ENCODE measurements around the gene TIMM17A.

TIMM17A gene

DNA sequence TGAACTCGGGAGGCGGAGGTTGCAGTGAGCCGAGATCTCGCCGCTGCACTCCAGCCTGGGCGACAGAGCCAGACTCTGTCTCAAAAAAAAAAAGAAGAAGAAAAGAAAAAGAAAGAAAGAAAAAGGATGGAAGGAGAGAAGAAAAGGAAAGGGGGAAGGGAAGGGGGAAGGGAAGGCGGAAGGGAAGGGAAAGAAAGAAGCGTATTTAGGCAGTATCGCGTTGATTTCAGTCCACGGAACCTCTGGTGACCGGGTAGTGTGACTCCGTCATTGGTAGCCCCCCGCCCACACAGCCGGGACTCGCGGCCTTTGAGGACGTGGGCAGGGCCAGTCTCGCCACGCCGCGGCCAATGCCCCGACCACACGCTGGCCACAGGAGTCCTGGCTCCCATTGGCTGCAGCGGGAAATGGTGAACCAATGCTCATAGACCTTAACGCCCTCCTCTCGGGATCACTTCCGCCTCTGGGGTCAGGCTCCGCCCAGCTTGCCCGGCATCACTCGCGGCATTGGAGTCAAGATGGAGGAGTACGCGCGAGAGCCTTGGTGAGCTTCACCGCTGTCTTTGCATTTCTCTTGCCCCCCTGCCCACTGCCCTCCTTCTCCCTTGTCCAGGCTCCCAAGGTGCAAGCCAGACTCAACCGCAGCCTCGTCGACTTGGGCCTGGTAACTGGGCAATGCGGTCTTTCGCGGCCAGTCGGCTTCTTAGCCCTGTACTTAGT is at the start of gene TIMM17A:
Gene TIMM17A, plus strand, starts transcription at position 495 of the 720 bp plus-strand sequence. Its CDS starts 24 bp downstream, at position 519.
- peak; percentile 100 for DNase-seq

DNA sequence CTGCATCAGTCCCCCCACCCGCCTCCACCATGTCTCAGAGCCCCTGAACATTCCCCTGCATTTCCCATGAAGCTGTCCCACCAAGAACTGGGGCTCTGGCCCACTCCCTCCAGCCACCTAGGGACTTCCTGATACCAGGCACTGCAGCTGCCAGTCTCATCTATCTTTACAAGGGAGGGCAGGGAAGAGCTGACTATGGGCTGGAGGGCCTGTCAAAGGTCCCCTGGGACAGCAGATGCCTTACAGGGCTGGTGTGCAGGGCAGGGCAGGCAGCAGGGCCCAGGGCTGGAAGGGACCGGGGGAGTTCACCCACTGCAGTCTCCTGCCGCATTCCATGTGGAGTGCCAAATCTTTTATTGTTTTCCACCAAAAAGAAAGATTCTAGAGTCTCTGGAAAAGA is 49.0 kb upstream of the TIMM17A start:
- peak; percentile 69 for DNase-seq

DNA sequence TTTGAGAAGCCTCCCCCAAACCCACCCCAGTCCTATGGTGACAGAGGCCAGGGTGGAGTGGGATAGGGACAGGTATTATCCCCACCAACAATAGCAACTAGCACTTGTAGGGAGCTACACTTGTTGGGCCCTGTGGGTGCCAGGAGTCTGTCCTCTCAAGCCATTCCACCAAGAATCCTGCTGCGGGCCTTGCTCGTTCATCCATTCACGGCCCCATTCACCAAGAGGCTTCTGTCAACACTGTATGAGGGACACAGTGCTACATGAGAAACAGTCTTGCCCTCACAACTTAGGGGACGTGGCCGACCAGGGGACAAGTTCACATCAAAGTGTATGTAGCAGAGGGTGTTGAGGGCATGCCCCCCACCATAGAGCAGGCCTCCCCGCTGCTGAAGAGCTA is 47.7 kb upstream of the TIMM17A start:
- DNase-seq, result no peak

DNA sequence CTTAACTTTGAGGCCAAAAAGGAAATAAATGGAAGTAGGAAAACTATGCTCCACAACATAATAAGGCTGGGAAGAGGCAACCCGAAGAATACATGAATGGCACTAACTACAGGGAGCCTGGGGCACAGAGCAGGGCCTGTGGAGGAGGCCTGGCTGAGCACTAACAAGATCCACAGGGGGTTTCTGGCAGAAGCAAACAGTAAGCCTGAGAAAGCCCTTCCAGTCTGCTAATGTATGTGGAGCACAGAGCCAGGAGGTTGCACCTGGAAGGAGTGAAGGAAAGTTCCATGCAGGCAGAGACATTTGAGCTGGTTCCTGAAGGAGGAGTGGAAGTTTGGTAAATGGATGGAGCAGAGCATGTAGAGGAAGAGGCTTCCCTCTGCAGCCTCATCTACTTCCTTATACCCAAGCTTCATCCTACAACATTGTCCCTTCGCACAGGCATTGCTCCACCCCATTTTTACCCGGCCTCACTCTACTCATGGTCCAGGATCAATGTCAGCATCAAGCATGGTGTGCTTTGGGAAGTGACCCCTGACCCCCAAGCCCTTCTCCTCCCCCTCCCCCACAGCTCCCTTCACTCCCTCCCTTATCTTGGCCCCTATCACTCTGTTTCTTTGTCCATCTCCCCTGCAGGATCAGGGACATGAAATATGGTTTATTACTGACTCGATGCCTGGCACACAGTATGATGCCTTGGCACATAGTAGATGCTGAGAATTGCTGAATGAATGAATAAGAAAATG is 43.3 kb upstream of the TIMM17A start:
- DNase-seq, result no peak

DNA sequence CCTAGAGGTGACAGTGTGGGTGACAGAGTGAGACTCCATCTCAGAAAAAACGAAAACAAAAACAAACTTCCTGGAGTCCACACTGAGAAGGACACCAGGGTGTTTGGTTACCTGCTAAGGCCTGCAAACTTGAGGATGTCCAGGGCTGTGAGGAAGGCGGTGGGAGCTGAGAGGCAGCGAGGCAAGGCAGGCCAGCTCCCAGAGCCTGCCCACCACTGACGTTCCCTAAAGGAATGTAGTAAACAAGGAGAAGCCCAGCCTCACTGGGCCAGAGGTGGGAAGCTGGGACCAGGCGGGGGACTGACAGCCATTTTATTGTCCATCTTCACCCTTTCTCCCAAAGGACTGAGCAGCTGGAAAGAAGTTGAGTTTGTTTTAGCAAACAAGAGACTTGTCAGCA is 42.5 kb upstream of the TIMM17A start:
- no peak for DNase-seq

DNA sequence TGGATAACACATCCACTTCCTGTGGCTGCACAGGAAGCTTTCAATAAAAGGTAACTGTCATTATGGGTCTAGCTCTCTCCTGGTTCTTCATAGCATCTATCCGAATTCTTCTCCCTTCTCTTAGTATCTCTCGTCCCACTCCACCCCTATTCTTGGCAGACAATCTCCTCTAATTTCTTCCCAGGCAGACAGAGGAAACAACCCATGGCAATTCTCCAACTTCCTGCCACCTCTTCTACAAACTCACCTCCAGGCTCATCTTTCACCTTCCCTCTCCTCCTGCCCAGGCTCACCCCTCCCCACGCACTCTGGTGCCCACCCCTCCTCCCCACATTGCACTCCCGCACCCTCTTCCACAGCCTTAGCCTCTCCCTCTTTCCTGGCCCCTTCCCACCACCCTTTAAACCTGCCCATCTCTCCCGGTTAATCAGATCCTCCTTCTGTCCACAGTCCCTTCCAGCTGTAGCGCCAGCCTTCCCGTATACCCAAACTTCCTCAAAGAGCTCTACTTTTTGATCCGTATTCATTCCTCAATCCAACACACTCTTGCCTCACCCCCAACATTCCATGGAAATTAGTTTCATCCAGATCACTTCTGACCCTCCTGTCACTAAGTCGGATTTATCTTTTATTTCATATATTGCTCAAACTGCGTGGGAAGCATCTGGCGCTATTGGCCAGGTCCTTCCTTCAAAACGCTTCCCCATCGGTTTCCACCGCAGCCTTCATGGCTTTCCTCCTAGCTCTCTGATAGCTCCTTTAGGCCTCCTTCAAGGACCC is 40.7 kb upstream of the TIMM17A start:
- no peak for DNase-seq

DNA sequence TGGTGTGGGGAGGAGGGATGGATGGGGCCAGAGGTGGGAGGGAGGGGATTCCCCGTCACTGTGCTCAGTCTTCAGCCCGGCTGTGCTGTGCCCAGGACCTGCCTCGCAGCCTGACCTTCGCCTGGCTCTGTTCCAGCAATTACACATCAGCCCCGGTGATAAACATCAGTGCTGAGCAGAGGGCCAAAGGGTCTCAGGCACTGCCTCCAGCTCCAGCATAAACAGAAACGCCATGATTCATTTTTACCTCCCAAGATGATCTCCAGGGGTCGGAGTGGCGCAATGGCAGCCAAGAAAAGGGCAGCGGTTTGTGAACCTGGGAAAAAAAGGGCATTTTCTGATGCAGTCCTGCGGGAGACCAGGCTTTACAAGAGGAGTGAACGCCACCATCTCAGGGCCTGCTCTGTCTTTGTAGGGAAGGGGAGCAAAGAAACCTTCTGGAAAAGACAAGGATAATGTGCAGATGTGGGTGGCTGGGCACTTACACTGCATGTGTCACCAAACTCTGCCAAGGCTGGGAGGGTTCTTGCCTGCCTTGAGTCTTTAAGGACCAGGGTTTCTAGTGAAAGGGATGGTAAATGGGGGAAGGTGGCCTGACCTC is 38.6 kb upstream of the TIMM17A start:
- peak; percentile 84 for DNase-seq

DNA sequence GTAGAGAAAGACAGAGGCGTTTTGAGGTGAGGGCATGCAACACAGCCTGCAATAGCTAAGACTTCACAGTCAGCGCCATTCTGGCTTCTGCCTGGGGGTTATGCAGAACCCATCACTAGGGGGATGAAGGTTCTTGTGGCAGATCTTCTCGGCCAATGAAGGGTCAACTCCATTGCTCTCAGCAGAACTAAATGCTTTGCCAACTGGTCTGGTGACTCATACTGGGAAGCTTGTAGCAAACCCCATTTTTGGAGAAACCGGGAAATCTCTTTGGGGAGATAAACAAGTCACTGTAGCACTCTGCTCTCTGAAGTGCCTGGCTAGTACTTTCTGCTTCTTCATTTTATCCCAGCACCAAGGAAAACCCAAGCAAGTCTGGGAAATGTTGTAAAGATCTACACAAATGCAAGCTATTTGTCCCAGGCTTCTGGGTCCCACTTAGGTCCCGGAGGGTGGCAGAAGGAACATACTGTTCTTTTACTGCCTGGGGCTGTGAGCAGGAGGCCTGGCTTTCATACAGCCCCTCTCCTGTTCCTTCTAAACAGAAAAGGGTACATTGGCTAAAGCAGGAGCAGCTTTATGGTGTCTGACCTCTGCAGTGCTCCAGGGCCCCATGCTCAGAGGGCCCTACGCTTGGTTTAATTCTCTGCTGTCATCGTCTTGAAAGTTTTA is 37.8 kb upstream of the TIMM17A start:
- DNase-seq, result no peak

DNA sequence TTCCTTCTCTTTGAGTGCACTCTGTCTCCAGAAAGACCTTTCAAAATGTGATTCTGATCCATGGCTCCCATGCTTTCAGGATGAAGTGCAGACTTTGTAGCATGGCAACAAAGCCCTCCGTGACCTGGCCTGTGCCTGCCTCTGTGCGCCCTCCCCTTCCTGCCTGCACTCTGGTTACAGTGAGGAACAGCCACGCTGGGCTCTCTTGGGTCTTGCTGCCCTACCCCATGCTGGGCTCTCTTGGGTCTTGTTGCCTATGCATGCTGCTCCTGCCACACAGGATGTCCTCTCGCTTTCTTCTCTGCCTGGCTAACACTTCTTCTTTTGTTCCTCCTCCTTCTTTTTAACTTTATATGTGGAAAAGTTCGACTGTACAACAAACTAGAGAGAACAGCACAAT is 37.0 kb upstream of the TIMM17A start:
- no peak for DNase-seq

DNA sequence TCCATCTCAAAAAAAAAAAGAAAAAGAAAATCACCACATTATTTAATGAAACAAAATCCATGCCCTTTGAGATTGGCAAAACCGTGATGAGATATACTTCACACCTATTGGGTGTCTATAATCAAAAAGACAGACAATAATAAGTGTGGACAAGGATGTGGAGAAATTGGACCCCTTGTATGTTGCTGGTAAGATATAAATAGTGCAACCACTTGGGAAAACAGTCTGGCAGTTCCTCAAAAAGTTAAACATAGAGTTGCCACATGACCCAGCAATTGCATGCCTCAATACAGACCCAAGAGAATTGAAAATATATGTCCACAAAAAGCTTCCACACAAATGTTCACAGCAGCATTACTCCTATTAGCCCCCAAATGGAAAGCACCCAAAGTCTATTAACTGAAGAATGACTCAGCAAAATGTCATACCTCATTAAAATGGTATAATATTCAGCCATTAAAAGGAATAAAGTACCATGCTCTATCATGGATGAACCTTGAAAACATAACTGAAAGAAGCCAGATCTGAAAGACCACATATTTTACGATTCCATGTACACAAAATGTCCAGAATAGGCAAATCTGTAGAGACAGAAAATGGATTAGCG is 33.2 kb upstream of the TIMM17A start:
- DNase-seq, result no peak

DNA sequence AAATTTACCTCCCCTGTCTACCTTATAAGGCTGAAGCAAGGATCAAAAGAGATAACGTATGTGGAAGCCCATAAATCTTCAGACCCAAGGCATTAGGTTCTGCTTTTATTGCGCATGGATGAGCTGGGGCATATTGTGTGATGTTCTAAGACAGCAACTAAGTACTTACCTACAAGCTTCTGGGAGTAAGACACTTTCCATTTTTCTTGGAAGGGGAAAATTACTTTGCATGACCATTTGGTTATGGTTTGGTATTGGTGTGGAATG is 30.1 kb upstream of the TIMM17A start:
- DNase-seq, result peak; percentile 99

DNA sequence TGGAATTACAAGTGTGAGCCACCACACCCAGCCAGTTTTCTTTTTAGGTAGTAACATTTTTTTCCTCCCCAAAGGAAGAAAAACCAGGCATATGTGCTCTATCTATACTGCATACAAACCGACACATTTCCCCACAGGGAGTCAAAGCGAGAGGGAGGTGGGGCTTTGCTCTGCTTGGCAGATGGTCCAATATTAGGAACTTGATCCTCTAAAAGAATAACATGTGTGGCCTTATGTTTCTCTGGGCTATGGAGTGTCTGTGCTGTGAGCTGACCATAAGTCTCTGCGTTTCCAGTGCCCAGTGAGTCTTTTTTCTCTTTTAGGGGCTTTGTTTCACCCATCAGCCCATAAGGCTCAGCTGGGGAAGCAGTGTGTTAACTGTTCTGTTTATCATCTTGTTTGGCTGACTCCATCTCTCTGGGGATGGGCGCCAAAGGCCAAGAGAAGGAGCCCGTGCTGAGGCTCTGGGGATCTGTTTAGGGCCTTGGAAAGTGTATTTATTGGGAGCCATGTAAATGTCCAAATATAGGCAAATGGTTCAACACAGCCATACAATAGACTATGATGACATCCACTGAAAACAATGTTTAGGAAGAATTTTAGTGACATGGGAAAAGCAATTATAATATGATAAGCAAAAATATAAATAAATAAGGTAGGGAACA is 29.2 kb upstream of the TIMM17A start:
- peak; percentile 99 for DNase-seq

DNA sequence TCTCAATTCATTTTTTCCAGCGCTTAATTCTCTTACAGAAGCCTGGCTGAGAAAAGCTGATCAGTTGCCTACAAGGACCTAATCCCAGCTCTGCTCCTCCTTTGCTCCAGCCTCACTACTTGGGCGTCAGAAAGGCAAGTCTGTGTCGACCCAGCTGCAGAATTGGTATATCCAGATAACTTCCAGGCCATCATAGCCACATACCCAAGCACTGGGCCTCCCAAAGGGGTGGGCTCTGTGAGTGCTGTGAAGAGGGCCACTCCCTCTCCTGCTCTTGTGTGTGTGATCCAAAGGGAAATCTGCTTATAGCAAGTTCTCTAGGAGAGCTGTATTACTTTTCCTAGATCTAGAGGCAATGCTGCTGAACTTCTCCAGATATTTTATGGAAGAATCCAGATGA is 27.0 kb upstream of the TIMM17A start:
- peak; percentile 89 for DNase-seq

DNA sequence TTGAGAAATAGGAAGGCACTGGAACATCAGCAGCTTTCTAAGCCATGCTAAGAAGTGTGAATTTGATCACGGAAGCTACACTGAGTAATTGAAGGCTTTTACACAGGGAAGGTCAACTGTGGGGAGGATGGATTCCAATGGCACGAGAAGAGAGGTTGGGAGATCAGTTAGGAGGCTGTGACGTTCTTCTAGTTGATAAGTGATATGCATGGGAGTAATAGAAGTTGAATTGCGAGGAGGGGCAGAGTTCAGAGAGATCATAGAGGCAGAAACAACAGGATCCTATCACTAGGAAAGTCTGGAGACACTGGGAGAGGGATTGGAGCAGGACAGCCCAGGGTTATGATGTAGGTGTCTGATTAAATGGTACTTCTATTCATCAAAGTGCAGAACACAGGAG is 25.2 kb upstream of the TIMM17A start:
- no peak for DNase-seq

DNA sequence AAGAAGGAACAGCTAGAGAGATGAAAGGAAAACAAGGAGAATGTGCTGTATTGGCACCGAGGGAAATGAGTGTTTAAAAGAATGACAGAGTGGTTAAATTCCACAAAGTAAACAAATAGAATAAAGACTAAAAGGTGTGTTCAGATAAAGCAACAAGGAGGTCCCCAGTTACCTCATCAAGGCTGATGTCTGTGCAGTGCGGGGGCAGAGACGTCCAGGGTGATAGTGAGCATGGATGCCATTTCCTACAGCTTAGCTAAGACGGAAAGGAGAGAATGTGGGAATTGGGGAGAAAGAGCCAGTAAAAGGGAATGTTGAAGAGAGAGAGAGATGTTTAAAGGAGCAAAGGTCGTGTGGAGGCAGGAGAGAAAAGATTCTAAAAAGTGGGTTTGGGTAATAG is 24.5 kb upstream of the TIMM17A start:
- DNase-seq, result no peak

DNA sequence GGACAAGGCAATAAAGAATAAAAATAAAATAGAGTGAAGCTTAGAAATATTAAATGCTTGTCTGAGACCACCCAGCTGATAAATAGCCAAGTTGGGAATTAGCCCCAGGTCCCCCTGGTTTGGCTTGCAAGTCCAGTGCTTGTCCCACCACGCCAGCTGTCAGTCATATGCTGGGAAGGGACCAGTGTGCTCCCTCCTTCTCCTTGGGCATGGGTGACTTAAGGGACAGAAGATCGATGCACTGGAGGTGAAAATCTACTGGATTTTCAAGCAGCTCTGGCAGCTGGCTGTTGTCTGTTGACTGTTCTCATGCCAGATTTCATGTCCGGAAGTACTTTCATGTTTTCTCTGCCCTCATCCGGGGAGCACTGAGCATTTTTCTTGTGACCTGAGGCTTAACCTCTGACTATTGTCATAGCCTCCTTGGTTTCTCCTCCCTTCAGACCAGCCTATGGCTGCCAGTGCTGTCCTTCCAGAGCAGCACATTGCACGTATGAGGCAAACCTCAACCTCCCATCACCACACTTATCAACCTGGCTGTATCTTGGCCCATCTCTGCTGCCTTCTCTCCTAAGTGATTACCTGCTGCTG is 21.4 kb upstream of the TIMM17A start:
- peak; percentile 34 for DNase-seq

DNA sequence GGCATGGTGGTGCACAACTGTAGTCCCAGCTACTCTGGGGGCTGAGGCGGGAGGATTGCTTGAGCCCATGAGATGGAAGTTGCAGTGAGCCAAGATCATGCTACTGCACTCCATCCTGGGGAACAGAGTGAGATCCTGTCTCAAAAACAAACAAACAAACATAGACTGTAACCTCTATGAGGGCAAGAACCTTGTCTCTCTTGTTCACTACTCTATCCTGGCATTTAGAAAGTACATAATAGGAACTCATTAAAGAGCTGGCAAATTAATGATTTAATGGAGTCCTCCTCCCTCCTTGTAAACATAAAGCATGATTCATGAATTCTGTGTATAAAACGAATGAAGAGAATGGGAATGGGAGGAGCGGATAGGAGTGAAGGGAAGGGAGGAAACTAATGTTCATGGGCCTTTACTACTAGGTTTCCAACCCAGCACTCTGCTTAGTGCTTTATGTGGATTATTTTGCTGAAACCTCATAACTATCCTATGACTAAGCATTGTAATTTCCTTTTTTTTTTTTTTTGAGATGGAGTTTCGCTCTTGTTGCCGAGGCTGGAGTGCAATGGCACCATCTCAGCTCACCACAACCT is 17.6 kb upstream of the TIMM17A start:
- DNase-seq, result no peak

DNA sequence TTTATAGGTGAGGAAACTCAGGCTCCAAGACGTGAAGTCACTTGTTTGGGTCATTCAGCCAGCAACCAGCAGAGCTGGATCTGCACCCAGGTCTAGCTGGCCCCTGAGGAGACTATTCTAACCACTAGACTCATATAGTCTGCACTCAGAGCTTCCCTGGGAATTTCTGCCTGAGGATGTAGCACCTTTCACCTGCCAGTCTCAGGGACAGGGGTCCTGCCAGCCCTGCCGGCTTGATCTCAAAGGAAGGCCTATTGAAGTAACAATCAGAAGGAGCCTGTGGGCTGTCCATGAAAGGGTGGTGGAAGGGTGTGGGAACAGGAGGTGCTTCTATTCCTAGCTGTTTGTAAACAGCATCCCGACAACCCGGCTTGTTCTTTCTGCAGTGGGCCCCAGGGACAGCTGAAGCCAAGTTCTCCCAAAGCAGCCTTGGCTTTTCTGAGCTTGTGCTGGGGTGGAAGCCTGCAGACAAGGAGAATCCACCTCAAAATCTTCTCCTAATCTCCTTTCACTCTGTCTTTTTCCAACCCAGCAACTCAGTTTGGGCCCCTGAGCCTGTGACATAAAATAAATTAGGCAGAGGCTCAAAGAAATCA is 16.8 kb upstream of the TIMM17A start:
- peak; percentile 98 for DNase-seq

DNA sequence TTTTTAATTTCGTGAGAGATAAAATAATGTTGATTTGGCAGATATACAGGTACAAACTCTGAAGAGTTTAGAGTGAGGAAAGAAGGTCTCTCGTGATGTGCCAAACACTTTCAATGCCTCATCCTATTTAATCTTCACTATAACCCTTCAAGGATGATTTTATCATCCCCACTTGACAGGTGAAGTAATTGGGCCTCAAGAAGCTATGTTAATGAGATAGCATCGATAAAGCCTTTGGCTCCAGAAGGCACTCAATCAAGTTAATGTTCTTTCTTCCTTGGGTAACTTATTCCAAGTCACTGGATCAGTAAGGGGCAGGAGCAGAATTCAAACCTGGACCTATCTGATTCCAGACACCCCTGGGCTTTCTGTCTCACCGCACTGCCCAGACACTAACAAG is 16.2 kb upstream of the TIMM17A start:
- peak; percentile 98 for DNase-seq

DNA sequence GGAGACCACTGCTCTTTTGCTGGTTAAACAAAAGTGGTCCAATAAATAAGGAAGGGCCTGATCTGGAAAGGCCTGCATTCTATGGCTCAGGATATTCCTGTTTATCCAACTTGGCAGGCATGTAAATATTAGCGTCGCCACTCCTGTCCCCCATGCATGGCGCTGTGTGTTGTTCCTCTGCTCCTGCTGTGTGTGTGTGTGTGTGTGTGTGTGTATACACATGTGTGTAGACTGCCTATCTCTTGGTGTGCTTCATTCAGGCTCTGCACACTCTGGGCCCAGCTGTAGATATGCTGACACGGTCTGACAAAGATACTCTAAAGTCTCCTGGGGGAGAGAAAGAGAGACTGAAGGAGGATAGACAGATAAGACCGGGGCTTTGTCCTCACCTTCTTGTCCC is 15.7 kb upstream of the TIMM17A start:
- DNase-seq, result peak; percentile 89

DNA sequence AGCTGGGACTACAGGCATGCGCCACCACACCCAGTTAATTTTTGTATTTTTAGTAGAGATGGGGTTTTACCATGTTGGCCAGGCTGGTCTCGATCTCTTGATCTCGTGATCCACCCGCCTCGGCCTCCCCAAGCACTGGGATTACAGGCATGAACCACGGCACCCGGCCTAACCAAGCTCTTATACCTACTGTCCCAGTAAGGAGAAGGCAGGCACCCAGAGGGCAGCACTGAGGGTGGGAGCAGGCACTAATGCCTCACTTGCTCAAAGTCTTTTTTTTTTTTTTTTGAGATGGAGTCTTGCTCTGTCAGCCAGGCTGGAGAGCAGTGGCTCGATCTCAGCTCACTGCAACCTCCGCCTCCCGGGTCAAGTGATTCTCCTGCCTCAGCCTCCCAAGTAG is 15.0 kb upstream of the TIMM17A start:
- DNase-seq, result peak; percentile 74

Data from NCI-H82 (cell line).